ENCODE measurements around the gene FIGN.

The FIGN gene

DNA sequence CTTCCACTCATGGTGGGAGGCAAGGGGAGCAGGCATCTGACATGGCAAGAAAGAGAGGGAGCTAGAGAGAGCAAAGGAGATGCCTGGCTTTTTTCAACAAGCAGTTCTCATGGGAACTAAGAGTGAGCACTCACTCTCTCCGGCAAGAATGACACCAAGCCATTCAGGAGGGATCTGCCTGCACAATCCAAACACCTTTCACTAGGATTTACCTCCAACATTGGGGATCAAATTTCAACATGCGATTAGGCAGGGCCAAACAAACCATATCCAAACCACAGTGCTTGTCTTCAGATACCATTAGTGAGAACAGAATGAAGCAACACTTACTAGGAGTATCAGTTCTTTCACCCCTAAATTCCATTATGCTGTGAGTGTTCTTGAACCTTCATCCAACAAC is 77.3 kb downstream of the FIGN start:
- DNase-seq, result no peak

DNA sequence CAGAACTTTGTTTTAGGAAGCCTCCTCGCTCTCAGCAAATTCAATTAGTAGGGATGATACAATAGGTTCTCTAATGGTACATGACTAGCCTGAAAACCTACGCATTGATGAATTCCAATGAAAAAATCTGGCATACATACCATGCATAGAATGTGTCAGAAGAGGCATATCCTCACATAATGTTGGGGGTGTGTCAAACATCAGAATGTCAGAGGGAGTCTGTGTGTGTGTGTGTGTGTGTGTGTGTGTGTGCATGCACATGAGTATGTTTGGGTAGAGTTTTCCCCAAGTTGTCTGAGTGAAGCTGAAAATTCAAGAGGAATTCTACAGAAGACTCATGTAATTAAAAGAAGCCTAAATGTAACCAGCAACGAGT is 78.5 kb downstream of the FIGN start:
- DNase-seq, result no peak

DNA sequence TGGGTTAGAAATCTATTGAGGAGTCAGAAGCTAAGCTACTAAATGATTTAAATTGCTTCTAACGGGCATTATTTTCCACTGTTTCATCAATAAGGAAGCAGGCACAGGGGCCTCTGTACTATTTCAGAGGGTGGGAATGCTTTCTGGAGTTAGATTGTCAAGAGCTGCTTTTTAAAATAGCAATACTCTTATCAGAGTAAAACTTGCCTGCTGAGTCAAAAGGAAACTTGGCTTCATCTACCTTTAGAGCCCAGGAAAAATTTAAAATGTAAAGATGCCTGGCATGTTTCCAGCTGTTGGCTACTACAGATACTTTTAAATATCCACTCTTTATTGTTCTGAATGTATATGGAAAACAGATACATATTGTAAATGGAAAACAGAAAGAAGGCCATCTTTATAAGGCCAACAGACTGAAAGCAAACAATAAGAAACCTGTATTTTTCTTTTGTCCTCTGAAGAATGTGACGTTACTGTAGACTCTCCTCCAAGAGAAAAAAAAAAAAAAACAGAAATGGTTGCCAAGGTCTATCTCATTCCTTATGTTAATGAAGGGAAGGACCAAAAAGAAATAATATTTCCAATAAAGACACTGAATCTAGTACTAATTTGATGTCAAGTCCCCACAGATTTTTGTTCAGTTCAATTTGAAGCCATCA is 79.1 kb downstream of the FIGN start:
- no peak for DNase-seq

DNA sequence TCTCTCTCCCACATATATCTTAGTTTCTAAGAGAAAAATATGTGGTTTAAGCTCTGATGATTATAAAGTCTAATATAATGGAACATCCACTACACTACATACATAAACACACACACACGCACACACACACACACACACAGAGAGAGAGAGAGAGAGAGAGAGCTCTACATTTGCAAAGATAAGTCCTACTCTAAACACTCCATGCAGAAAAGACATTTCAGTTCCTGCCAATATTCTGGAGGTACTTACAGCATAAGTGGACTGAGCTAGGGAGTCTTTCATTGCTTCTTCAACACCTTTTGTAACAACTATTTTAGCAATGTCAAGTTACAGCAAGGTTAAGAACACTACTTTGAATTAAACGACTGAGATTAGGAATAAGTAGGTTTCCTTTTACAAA is 80.1 kb downstream of the FIGN start:
- DNase-seq, result no peak

DNA sequence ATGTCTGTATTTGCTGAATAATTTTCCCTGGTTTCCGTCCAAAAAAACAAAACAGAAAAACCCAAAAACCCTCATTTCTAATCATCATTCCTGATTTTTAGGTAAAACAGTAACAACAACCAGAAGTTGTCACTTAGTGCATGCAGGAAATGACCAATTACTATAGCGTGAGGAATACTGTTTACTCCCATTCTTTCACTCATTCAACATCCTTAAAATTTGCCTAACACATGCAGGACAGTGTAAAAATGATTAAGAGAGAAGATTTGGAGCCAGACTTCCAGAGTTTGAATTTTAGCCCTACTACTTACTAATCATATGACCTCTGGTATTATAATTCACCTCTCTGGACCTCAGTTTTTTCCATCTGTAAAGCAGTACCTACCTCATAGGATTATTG is 83.1 kb downstream of the FIGN start:
- no peak for DNase-seq

DNA sequence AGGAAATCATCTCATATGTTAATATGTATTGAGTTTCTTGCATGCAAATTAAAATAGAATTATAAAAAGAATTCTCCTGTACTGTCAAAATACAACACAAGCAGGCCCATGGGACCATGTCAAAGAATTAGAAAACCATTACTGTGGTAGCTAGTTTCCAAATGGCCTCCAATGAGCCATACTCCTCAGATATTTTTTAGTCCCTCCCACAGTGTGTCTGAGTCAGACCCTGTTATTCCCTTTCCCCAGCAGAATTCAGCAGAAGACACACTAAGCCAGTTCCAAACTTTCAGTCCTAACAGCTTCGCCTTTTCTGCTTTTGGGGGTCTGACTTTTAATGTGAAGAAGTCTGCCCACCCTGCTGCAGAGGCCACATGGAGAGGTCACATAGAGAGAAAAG is 86.7 kb downstream of the FIGN start:
- DNase-seq, result no peak

DNA sequence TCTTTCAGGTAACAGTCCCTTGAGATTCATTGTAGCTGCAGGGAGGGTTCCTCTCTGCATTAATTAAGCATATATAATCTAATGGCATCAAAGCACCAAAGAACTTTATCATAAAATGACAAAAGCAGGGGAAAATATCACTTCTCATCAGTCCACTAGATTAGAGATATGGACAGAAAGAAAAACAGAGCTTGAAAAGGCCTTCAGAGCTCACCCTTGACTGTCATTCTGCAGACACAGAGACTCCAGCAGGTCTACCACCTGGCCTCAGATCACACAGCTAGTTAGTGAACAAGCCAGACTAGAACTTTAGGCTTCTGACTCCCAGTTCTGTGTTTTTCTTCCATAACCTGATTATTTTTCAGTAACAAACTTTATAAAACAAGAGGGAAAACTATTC is 88.5 kb downstream of the FIGN start:
- no peak for DNase-seq

DNA sequence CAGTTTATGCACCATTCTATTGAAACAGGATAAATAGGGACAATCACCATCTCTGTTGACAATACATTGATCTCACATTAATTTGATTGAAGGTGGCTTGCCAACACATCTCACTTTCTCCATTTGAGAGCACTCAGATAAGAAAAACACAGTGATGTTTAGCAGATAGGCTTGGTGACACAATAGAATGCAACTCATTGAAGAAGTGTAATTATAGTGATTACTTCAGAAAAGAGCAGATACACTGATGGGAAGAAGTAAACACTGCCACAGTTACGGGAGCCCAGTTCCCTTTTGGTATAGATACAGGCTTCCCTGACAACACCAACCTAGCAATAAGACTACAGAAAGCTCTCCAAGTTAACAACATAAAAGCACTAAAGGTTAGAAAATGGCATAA is 89.1 kb downstream of the FIGN start:
- no peak for DNase-seq

DNA sequence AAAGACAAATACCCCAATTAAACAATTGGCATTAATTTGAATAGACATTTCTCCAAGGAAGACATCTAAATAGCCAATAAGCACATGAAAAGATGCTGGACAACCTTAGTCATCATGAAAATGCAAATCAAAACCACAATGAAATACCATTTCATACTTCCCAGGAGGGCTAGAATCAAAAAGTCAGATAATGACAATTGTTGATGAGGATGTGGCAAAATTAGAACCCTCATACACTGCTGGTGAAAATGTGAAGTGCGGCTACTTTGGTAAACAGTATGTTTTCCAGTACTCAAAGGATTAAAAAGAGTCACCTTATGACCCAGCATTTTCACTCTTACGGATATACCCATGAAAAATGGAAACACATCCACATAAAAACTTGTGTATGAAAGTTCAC is 91.6 kb downstream of the FIGN start:
- DNase-seq, result no peak

DNA sequence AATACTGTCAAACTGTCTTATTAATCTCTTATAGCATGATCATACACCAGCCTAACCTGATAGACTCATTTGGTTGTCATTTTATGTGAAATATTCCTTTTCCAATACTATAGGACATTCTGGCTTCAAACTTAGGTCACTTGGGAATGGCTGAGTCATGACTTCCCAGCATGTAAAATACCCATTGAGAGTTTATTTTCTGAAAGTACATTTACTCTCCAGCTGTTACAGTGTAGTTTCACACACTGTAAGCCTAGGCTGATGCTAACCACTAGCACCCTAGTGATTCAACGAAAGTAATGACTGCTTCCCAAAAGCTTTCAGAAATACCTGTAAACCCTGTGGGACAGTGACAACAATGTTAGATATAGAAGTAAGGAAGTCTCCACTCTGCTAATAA is 93.8 kb downstream of the FIGN start:
- DNase-seq, result no peak

DNA sequence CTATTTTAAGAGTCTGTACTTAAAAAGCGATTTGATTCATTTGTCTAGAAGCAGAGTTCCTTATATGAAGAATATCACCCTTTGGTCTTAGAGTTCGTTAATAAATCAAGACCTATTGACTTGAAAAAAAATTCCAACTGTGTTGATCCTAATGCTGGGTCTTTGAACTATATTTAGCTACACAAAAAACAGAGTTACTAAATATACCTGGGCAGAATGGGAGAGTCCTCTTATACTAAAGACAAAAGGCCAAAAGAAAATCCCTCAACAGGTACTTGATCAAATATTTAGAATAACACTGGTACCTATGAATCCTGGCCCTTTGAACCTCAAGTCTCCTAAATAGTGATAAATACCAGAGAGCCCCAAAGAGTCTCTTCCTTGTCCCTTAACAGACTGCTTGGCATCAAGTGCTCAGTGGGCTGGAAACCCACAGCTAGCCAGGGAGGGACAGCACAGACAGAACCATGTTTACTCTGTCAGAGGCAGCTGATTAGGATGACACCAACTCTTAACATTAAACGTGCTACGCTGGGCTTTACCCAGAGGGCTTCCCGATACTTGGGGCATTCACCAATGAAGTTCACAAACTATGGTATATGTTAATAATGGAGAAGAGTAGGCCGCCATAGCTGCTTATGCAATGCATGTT is 95.1 kb downstream of the FIGN start:
- no peak for DNase-seq

DNA sequence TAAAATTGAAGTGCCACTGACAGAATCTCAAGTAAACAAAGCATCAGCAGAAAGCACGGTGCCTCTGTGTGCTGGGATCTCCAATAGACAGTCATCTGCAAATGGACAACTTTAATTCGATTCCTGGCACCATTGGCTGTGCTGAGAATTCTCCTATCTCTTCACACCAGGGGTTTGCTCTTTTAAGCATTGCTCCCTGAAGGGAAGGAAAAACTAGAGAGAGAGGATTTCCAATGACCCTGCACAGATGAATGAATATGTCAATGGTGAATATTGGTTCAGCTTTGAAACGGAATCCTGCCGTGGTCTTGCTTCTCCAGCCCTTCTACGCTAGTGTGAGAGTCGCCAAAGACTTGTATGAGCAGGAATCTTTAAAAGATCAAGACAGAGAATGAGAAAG is 97.9 kb downstream of the FIGN start:
- no peak for DNase-seq

DNA sequence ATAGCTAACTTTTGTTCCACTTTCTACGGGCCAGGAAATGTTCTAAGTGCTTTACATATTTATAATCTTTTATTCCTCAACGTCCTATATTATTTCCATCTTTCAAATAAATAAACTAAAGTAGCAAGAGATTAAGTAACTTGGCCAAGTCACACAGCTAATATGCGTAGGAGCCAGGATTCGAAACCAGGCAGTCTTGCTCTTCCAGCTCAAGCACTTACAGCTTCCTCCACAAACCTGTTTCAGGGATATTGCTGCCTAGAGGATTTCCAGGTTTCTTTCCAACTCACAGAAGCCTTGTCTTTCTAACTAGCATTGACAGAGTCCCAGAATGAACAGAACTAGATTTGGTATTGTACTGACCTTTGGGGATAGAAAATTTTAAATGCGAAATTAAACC is 102.5 kb downstream of the FIGN start:
- no peak for DNase-seq

DNA sequence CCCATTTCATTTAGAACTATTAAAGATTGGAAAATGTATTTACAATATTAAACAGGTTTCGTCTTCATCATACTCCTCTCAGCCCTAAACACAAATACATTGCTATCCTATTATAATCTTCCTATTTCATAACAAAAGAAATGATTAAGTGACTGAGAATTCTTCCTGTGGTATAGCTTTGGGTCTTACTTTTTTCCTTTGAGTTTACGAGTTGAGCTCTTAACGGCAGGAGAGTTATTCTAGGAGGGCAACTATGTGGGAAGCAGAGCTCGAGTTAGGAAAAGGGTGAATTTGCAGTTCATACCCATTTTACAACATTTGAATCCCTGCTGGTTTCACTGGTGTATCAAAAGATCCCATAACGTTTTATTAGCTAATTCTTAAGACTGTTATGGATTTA is 105.0 kb downstream of the FIGN start:
- DNase-seq, result no peak

DNA sequence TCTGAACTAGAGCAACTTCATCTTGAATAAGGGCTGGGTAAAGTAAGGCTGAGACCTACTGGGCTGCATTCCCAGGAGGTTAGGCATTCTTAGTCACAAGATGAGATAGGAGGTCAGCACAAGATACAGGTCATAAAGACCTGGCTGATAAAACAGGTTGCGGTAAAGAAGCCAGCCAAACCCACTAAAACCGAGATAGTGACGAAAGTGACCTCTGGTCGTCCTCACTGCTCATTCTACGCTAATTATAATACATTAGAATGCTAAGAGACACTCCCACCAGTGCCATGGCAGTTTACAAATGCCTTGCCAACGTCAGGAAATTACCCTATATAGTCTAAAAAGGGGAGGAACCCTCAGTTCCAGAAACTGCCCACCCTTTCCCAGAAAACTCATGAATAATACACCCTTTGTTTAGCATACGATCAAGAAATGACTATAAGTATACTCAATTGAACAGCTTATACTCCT is 109.1 kb downstream of the FIGN start:
- no peak for DNase-seq

DNA sequence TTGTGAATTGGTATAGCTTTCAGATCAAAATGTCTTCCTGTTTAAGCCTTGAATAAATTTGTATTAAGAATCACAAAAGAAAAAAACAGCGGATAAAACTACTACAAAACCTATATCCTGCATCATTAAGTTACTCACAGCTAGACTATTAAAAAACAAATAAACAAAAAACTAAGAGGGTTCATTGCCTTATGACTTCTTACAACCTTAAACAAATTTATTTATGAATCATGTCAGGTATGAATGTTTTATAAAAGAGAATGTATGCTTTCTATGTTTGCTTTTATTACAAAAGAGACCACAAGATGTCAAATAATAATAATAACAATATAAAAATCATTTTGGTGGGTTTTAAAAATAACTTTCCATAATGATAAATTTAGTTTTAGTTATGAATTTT is 109.6 kb downstream of the FIGN start:
- DNase-seq, result no peak

DNA sequence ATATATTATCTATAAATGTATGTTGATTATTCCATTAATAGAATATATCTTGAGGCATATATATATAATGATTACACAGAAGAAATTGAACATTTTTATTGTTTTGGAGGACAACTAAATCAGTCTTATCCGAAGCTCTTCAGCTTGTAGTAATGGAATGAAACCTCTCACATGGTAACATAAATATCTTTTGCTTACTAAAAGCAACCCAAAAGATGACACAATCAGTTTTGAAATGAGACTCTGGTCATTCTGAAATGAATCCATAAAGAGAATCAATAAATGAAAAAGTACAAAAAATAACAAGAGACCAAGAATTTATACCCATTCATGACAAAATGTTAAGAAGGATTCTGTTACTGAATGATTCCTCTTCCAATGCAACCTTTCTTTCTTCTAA is 110.2 kb downstream of the FIGN start:
- DNase-seq, result no peak

DNA sequence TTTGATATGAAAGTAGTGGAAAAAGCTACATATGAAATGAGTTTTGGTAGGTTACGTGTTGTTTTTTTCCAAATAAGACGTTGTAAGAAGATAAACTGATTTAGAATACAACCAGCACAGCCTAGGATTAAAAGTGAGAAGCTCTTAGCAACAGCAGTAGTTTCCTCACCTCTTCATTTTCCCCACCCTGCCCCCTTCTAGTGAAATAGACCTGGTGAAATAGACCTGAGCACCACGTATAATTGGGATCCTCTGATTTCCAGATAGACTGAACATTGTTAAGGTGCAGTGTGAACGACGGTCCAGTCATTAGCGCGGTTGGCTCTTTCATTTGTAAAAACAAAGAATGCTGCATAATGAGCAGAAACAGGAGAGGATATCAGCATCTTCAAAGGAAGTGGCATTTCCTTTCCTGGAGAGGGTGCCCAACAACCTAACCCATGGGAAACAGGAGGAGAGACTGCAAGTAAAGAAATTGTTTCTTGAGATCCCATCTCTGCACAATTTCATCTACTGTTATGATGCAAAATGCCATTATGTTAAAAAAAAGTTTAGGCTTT is 114.3 kb downstream of the FIGN start:
- no peak for DNase-seq

DNA sequence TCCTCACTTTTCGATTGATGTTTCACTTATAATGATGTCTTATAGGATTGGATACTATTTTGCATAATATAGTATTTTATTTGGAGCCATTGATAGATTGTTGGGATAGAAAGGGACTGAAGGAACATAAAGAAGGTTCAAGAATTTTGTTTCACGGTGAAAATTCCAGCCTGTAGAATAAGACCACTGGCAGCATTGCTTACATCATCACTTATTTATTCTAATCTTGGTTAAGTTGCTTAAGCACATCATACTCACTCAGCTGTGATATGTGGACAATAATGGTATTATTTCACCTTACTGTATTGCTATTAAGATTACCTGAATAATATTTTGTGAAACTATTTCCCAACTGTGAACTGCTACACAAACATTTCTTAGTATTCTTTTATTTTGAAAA is 118.3 kb downstream of the FIGN start:
- DNase-seq, result no peak

DNA sequence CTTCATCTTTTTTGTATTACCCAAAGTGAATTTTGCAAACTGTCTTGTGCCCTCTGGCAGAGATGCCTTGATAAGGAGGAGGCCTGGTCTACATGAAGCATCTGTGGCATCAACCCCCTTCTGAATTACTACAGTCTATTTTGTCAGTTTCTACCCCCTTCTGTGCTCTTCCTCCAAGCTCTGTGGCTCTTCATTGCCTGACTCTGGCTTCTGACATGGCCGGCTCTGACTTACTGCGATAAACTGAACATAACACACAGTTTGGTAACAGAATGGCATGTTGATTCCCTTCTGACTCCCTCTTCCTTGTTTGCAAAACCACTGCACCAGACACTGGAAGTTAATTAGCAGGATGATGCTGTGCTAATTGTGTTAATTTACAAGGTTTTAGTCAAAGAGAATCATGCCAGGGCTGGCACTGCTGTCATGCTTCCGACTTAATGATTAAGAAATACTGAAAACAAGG is 122.5 kb downstream of the FIGN start:
- DNase-seq, result no peak

DNA sequence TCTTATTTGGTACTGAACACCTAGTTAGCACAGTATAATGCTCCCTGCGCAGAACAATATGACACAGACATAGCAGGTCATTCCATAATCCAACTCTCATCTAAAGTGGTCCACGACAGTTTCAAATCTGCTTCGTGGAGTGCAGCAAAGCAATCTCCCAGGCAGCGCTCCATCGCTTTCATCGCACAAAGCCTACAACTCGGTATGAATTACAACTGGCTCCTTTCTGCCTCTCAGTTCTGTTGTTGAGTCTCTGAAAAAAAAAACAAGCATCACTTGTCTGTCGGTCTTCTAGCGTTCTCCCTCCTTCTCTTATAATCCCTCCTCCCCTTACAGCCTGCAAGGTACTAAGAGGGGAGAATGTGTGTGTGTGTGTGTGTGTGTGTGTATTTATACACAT is 123.5 kb downstream of the FIGN start:
- no peak for DNase-seq

DNA sequence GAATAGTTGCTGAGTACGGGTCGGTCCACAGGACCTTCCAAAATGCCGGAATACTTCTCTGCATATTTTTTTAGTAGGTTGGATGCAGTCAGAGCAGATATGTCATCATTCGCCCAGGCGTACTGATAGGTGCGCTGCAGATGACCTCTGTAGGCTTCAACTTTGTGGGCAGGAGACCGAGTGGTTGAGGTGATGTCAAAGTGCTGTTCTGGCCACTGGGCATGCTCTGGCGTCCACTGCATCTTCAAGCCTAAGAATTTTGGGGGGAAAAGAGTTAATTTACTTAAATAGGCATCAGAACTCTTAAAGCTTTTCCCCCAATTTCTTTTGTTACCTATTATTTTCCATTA is 124.3 kb downstream of the FIGN start:
- no peak for DNase-seq

DNA sequence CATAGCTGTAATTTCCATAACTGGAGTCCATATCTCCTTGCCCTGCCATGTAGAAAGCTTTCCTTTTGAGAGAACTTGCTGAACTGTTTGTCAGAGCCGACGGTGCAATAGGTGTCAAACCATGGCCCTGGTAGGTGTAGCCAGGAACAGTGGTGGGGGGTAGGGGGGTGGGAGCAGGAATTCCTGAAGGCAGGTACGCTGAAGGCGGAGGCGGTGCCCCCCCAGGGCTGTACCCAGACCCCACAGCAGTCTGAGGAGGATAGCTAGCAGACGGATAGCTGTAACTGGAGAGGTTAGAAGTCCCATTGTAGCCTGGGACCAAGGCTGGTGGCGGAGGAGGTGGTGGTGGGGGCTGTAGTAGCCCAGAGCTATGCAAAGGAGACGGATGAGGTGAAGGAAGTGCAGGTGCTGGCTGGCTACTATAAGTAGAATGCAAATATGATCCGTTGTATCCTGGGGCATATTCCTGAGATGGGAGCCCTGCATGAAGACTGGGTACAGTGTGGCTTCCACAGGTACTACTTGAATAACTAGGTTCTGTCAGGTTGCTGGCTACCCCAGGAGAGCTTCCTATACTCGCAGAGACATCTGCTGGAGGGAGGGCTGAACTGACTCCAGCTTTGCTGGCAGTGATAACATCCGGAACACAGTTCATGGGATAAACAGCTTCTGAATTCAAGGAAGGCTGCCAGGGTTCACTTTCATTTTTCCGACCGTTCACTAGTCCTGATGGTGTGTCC is 124.8 kb downstream of the FIGN start:
- DNase-seq, result no peak

DNA sequence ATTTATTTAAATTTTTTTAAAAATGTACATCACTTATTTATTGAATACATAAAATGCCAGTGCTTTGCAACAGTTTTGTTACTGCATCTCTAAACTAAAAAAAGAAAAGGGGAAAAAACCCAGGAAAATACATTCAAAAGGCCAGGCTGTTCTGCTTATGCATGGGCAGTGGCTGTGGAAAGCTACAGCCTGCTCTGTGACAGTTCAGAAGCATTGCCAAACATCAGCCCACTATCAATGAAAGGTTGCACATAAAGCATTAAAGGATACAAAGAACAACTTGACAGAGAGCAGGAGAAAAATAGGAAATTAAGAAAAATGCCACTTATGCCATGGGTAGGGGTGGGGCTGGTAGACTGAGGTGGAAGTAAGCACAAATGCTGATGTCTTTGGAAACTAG is 128.2 kb downstream of the FIGN start:
- no peak for DNase-seq
